Naive thymus-derived CD4-positive, alpha-beta T cell (primary cell): Measurements from ENCODE around the gene HMG20B. TPM values are rescaled to one million over a fixed set of nuclear protein-coding genes. Genes with fewer than 3 reads are reported as not detected.

Experiments
- ATAC-seq: fragments of 150-1000 bp; cut with Tn5 transposase; 2 replicates; pipeline ENCODE4 v1.10.0; 2021; ENCODE audit warnings: mild to moderate bottlenecking, moderate library complexity
- CTCF ChIA-PET: fragments of 350-600 bp; sonication (Branson Sonifier 250); formaldehyde crosslinking; loops from one replicate; lab custom pipeline; 2021; ENCODE audit warnings: antibody characterized with exemption; lab: Charles Lee
- POLR2A ChIA-PET: fragments of 350-600 bp; sonication (Branson Sonifier 250); formaldehyde crosslinking; loops from one replicate; lab custom pipeline; 2021; ENCODE audit warnings: antibody characterized with exemption, inconsistent platforms; lab: Charles Lee
- DNase-seq, 9 donors: peaks; one replicate each; pipeline versions ENCODE4 v3.0.0 to v3.0.0-alpha.2; 2020 to 2022; ENCODE audit warnings: mixed read lengths in 1 of 9
- H3K27ac ChIP-seq: one replicate; pipeline ENCODE4 v1.7.0; 2013; ENCODE audit warnings: mild to moderate bottlenecking, low read depth, low read length, moderate library complexity
- H3K27me3 ChIP-seq, 2 donors: one replicate each; pipeline ENCODE4 v1.7.0; 2013; ENCODE audit warnings: low read length in 2 of 2, mild to moderate bottlenecking in 2 of 2, moderate library complexity in 2 of 2; ENCODE audit not compliant: control insufficient read depth in 2 of 2, insufficient read depth in 2 of 2
- H3K36me3 ChIP-seq, 3 experiments: 1 replicate in 2 of 3; 2 replicates in 1 of 3; pipeline ENCODE4 v1.7.0; 2013; ENCODE audit warnings: low read length in 3 of 3, mild to moderate bottlenecking in 3 of 3, moderate library complexity in 1 of 3; ENCODE audit not compliant: insufficient read depth in 3 of 3, control insufficient read depth in 2 of 3
- H3K4me1 ChIP-seq, 2 donors: one replicate each; pipeline ENCODE4 v1.7.0; 2013; ENCODE audit warnings: low read length in 2 of 2, mild to moderate bottlenecking in 2 of 2, moderate library complexity in 1 of 2; ENCODE audit not compliant: control insufficient read depth in 2 of 2, insufficient read depth in 2 of 2
- H3K4me3 ChIP-seq: 2 replicates; pipeline ENCODE4 v1.7.0; 2013; ENCODE audit warnings: mild to moderate bottlenecking, low read length
- H3K9me3 ChIP-seq, 3 experiments: 1 replicate in 2 of 3; 2 replicates in 1 of 3; pipeline ENCODE4 v1.7.0; 2013; ENCODE audit warnings: low read length in 3 of 3; ENCODE audit not compliant: control insufficient read depth in 2 of 3
- H3K27ac Mint-ChIP-seq, 9 donors: one replicate each; pipeline ENCODE4 v1.8.0; 2020 to 2022; ENCODE audit warnings: mixed read lengths in 9 of 9, mild to moderate bottlenecking in 8 of 9, moderate library complexity in 5 of 9, inconsistent platforms in 2 of 9
- H3K27me3 Mint-ChIP-seq, 5 donors: one replicate each; pipeline ENCODE4 v1.8.0; 2021 to 2022; ENCODE audit warnings: mixed read lengths in 5 of 5, mild to moderate bottlenecking in 1 of 5
- H3K36me3 Mint-ChIP-seq, 5 donors: one replicate each; pipeline ENCODE4 v1.8.0; 2020 to 2022; ENCODE audit warnings: mixed read lengths in 5 of 5, mild to moderate bottlenecking in 3 of 5, inconsistent platforms in 1 of 5
- H3K4me1 Mint-ChIP-seq, 7 donors: one replicate each; pipeline ENCODE4 v1.8.0; 2020 to 2022; ENCODE audit warnings: mixed read lengths in 7 of 7, mild to moderate bottlenecking in 3 of 7, inconsistent platforms in 1 of 7
- H3K4me3 Mint-ChIP-seq, 10 donors: one replicate each; pipeline ENCODE4 v1.8.0; 2020 to 2022; ENCODE audit warnings: mild to moderate bottlenecking in 10 of 10, mixed read lengths in 10 of 10, moderate library complexity in 6 of 10, inconsistent platforms in 2 of 10
- H3K9me3 Mint-ChIP-seq, 11 donors: one replicate each; pipeline ENCODE4 v1.8.0; 2020 to 2022; ENCODE audit warnings: mixed read lengths in 11 of 11, mild to moderate bottlenecking in 4 of 11, inconsistent platforms in 1 of 11, moderate library complexity in 1 of 11
- intact Hi-C, 2 donors: fragments of 100-400 bp; cut with micrococcal nuclease; formaldehyde crosslinking; loops; one replicate each; pipeline ENCODE4 v1.15.1; 2023
- polyA plus RNA-seq, 2 donors: library from polyadenylated mRNA; unstranded; fragments of 300-500 nt; fragmentation: Illumina TruSeq; gene quantifications; one replicate each; pipeline ENCODE4 v1.2.3, GENCODE V29; 2021
- total RNA-seq, 6 experiments: library from RNA in 5 of 6; stranded (reverse) in 5 of 6; gene quantifications; 1 replicate in 5 of 6; 2 replicates in 1 of 6; pipeline ENCODE4 v1.2.3 and lab custom pipeline; 2021 to 2026

Gene HMG20B
- total and polyA plus RNA-seq, 7 experiments from 2014 or later, result 37.9 to 65.6 (median 53.0) TPM

GRCh38 chr19:3572132-3572854, 451 bp upstream of the HMG20B start:
- Mint-ChIP-seq H3K36me3 (peaks cover 0 to 8% (median 6%) of the 10 kb centered on the region in 5 donors), H3K27me3 (no peaks in the 10 kb centered on the region), H3K4me1 (peaks cover 11 to 29% (median 14%) of the 10 kb centered on the region in 7 donors), H3K4me3 (peak overlapping the region; percentile 72 to 91 (median 82)), H3K9me3 (no peaks in the 10 kb centered on the region), H3K27ac (peak overlapping the region in 8 of 9 donors; percentile 30 to 84 (median 61))
- ChIA-PET CTCF (no interaction called here), POLR2A (interaction anchor here (3.0 kb wide), 1 partner anchor 15 kb away, joined by 15 read pairs; the partner anchor contains the start of gene MFSD12)
- peak; percentile 96 for ATAC-seq
- no peaks in the 10 kb centered on the region for H3K27me3 ChIP-seq
- H3K9me3 ChIP-seq, result no peaks in the 10 kb centered on the region
- H3K4me3 ChIP-seq, result peak overlapping the region; percentile 75
- H3K27ac ChIP-seq, result peak overlapping the region; percentile 62
- intact Hi-C loops, result loop anchor here (1.0 to 5.0 kb wide), 6 partner anchors 14 to 191 kb away; partner anchors contain the start of genes MFSD12 (in 2 of the 2), MRPL54 (in 2 of the 2), FZR1 (in 1 of the 2) and TBXA2R (in 1 of the 2)
- peaks cover 0 to 12% (median 4%) of the 10 kb centered on the region in 3 experiments for H3K36me3 ChIP-seq
- H3K4me1 ChIP-seq, result peaks cover 12 to 13% of the 10 kb centered on the region in 2 donors
- DNase-seq, result peak; percentile 94 to 99 (median 98)

GRCh38 chr19:3573162-3573857, 566 bp downstream of the HMG20B start:
- Histone ChIP-seq H3K4me3 (peak overlapping the region; percentile 71), H3K27me3 (no peaks in the 10 kb centered on the region), H3K9me3 (no peaks in the 10 kb centered on the region), H3K36me3 (peaks cover 0 to 12% (median 4%) of the 10 kb centered on the region in 3 experiments), H3K27ac (peak overlapping the region; percentile 74), H3K4me1 (peaks cover 12 to 13% of the 10 kb centered on the region in 2 donors)
- peak in 1 of 9 donors; percentile 20 for DNase-seq
- peaks cover 11 to 29% (median 14%) of the 10 kb centered on the region in 7 donors for H3K4me1 Mint-ChIP-seq
- intact Hi-C loops, result loop anchor here (1.0 to 5.0 kb wide), 3 partner anchors 34 to 189 kb away; partner anchors contain the start of genes MRPL54 (in 2 of the 2), FZR1 (in 1 of the 2) and TBXA2R (in 1 of the 2)
- peak overlapping the region; percentile 49 to 91 (median 81) for H3K4me3 Mint-ChIP-seq
- H3K36me3 Mint-ChIP-seq, result peaks cover 0 to 8% (median 6%) of the 10 kb centered on the region in 5 donors
- no peak for ATAC-seq
- ChIA-PET CTCF (interaction anchor here (0.6 to 1.1 kb wide), 2 partner anchors 29 to 115 kb away, joined by 4 read pairs; no protein-coding TSS in a partner anchor), POLR2A (interaction anchor here (0.6 to 1.9 kb wide), 5 partner anchors 12 to 189 kb away, joined by 3 to 9 read pairs (median 5); partner anchors contain the start of genes GIPC3, MFSD12 and MRPL54)
- no peaks in the 10 kb centered on the region for H3K9me3 Mint-ChIP-seq
- H3K27ac Mint-ChIP-seq, result peak overlapping the region in 3 of 9 donors; percentile 52 to 80 (median 58)
- H3K27me3 Mint-ChIP-seq, result no peaks in the 10 kb centered on the region

GRCh38 chr19:3573858-3574637, 1.3 kb downstream of the HMG20B start:
- Histone ChIP-seq H3K27ac (peak overlapping the region; percentile 74), H3K4me1 (peaks cover 12 to 13% of the 10 kb centered on the region in 2 donors), H3K9me3 (no peaks in the 10 kb centered on the region), H3K36me3 (peaks cover 0 to 15% (median 4%) of the 10 kb centered on the region in 3 experiments), H3K27me3 (no peaks in the 10 kb centered on the region), H3K4me3 (peak overlapping the region; percentile 71)
- Mint-ChIP-seq H3K27me3 (no peaks in the 10 kb centered on the region), H3K27ac (peak overlapping the region in 6 of 9 donors; percentile 36 to 83 (median 62)), H3K9me3 (no peaks in the 10 kb centered on the region), H3K36me3 (peaks cover 0 to 8% (median 6%) of the 10 kb centered on the region in 5 donors), H3K4me1 (peaks cover 11 to 29% (median 14%) of the 10 kb centered on the region in 7 donors), H3K4me3 (peak overlapping the region; percentile 49 to 91 (median 81))
- POLR2A ChIA-PET, result interaction anchor here (0.5 to 1.9 kb wide), 7 partner anchors 11 to 188 kb away, joined by 3 to 9 read pairs (median 3); partner anchors contain the start of genes GIPC3, MFSD12 and MRPL54
- ATAC-seq (peak; percentile 54), DNase-seq (peak; percentile 59 to 93 (median 67))
- CTCF ChIA-PET, result interaction anchor here (0.6 to 1.1 kb wide), 2 partner anchors 29 to 114 kb away, joined by 4 read pairs; no protein-coding TSS in a partner anchor
- intact Hi-C loops, result loop anchor here (1.0 to 5.0 kb wide), 3 partner anchors 33 to 189 kb away; partner anchors contain the start of genes MRPL54 (in 2 of the 2), FZR1 (in 1 of the 2) and TBXA2R (in 1 of the 2)

GRCh38 chr19:3575260-3575741, 2.6 kb downstream of the HMG20B start:
- no peaks in the 10 kb centered on the region for H3K27me3 ChIP-seq
- ChIA-PET POLR2A (interaction anchor here (0.6 to 1.0 kb wide), 3 partner anchors 9 to 332 kb away, joined by 3 to 4 read pairs (median 3); no protein-coding TSS in a partner anchor), CTCF (interaction anchor here (0.6 to 0.9 kb wide), 2 partner anchors 13 to 14 kb away, joined by 3 to 4 read pairs; no protein-coding TSS in a partner anchor)
- intact Hi-C loops, result no loop called here
- Mint-ChIP-seq H3K36me3 (peaks cover 0 to 8% (median 6%) of the 10 kb centered on the region in 5 donors), H3K4me1 (peaks cover 11 to 29% (median 14%) of the 10 kb centered on the region in 7 donors), H3K27ac (peak overlapping the region in 2 of 9 donors; percentile 52 to 57), H3K4me3 (peak overlapping the region in 8 of 10 donors; percentile 9 to 73 (median 38)), H3K27me3 (no peaks in the 10 kb centered on the region), H3K9me3 (no peaks in the 10 kb centered on the region)
- no peaks in the 10 kb centered on the region for H3K9me3 ChIP-seq
- peaks cover 12 to 13% of the 10 kb centered on the region in 2 donors for H3K4me1 ChIP-seq
- DNase-seq, result peak in 2 of 9 donors; percentile 24 to 32
- no peak for ATAC-seq
- peaks cover 0 to 15% (median 4%) of the 10 kb centered on the region in 3 experiments for H3K36me3 ChIP-seq
- H3K27ac ChIP-seq, result no peak overlapping the region
- no peak overlapping the region for H3K4me3 ChIP-seq

- peaks cover 11 to 26% (median 14%) of the 10 kb centered on the region in 7 donors for H3K4me1 Mint-ChIP-seq
- Histone ChIP-seq H3K4me1 (peaks cover 12 to 13% of the 10 kb centered on the region in 2 donors), H3K27me3 (no peaks in the 10 kb centered on the region), H3K36me3 (peaks cover 0 to 15% (median 4%) of the 10 kb centered on the region in 3 experiments), H3K9me3 (no peaks in the 10 kb centered on the region), H3K4me3 (no peak overlapping the region), H3K27ac (no peak overlapping the region)
- H3K27ac Mint-ChIP-seq, result peak overlapping the region in 1 of 9 donors; percentile 52
- POLR2A ChIA-PET, result interaction anchor here (0.6 to 1.0 kb wide), 2 partner anchors 9 to 331 kb away, joined by 3 to 4 read pairs; no protein-coding TSS in a partner anchor
- DNase-seq (no peak), ATAC-seq (no peak)
- CTCF ChIA-PET, result interaction anchor here (0.9 kb wide), 1 partner anchor 14 kb away, joined by 4 read pairs; no protein-coding TSS in a partner anchor
- peaks cover 0 to 8% (median 6%) of the 10 kb centered on the region in 5 donors for H3K36me3 Mint-ChIP-seq
- no peaks in the 10 kb centered on the region for H3K27me3 Mint-ChIP-seq
- intact Hi-C loops, result no loop called here
- H3K4me3 Mint-ChIP-seq, result peak overlapping the region in 2 of 10 donors; percentile 2 to 51
- no peaks in the 10 kb centered on the region for H3K9me3 Mint-ChIP-seq
These were observed 3.4 kb downstream of the HMG20B start for GRCh38 chr19:3575949-3576673.
